BLaER1 (cell line): ENCODE results near the gene RALGAPA1.
A peak's percentile ranks its signal among the peaks of the same experiment; 100 is the strongest.
"Not testable (repeated sequence)": the region's sequence is repeated elsewhere in the genome, so short reads cannot be mapped to it uniquely, and the experiment has no call there.

Source experiments
- H3K27ac ChIP-seq: shearing (Covaris generic); formaldehyde crosslinking; 2 replicates; pipeline ENCODE4 v1.8.1; 2022
- H3K27me3 ChIP-seq: shearing (Covaris generic); formaldehyde crosslinking; 2 replicates; pipeline ENCODE4 v1.8.1; 2022
- H3K36me3 ChIP-seq: shearing (Covaris generic); formaldehyde crosslinking; 2 replicates; pipeline ENCODE4 v1.8.1; 2022
- H3K4me1 ChIP-seq: shearing (Covaris generic); formaldehyde crosslinking; 2 replicates; pipeline ENCODE4 v1.8.1; 2022
- H3K4me2 ChIP-seq: shearing (Covaris generic); formaldehyde crosslinking; 2 replicates; pipeline ENCODE4 v1.8.1; 2022
- H3K4me3 ChIP-seq: shearing (Covaris generic); formaldehyde crosslinking; 2 replicates; pipeline ENCODE4 v1.8.1; 2022
- H3K9ac ChIP-seq: shearing (Covaris generic); formaldehyde crosslinking; 2 replicates; pipeline ENCODE4 v1.8.1; 2022
- H3K9me3 ChIP-seq: shearing (Covaris generic); formaldehyde crosslinking; 2 replicates; pipeline ENCODE4 v1.8.1; 2022
- H4K20me1 ChIP-seq: shearing (Covaris generic); formaldehyde crosslinking; 2 replicates; pipeline ENCODE4 v1.8.1; 2022
- Cebpa-rat ChIP-seq: shearing (Covaris generic); IDR thresholded peaks from 2 replicates; pipeline ENCODE4 v1.8.1; 2022

RALGAPA1 gene

DNA sequence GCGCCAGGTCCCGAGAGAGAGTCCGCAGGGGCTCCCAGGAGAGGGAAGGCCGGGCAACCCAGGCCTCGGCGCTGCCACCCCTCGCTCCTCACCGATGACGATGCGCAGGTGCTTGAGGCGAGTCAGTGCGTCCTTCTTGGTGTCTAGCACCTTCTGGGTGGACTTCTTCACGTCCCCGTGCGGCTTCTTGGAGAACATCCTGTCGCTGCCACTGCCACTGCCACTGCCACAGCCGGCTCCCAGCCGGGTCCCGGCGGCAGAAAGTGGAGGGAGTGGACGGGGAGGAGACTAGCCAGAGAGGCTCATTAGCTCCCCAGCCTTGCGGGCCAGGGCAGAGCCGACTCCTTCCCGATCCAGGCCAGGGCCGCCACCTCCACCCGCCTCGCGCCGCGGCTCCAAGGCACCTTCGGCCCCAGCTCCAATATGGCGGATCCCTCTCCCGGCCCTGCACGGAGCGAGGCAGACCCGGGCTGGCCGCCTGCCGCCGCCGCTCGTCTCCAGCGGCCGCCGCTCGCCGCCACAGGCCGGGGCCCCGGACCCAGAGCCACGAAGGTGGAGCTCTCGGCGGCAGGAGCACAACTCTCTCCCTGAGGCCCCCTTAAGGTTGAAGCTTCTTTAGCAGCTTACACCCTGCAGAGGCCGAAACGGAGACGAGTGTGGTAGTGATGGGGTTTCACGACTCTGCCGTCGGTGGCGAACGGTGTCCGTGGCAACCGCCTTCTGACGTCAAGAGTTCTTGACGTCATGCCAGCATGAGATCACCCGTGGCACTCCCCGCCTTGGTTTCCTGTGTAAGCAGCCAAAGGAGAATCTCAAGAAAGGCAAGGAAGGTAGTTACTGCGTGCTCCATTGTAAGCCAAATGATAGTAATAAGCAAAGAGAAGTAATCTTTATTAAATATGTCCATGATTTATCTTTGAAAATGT, at the start of gene RALGAPA1:
RALGAPA1 (minus strand) TSS at position 658 of the 926 bp plus-strand sequence; CDS start at position 198, 460 bp downstream.
- peak within 1 kb of the TSS; percentile 82 for H3K4me3 ChIP-seq
- peaks cover 21% of the 10 kb centered on the region for H3K4me1 ChIP-seq
- not testable (repeated sequence) for H3K36me3 ChIP-seq, H3K9me3 ChIP-seq, H4K20me1 ChIP-seq, H3K27me3 ChIP-seq
- H3K4me2 ChIP-seq: peak within 1 kb of the TSS; percentile 88
- H3K27ac ChIP-seq: peak within 1 kb of the TSS; percentile 83
- H3K9ac ChIP-seq: peak within 1 kb of the TSS; percentile 87

DNA sequence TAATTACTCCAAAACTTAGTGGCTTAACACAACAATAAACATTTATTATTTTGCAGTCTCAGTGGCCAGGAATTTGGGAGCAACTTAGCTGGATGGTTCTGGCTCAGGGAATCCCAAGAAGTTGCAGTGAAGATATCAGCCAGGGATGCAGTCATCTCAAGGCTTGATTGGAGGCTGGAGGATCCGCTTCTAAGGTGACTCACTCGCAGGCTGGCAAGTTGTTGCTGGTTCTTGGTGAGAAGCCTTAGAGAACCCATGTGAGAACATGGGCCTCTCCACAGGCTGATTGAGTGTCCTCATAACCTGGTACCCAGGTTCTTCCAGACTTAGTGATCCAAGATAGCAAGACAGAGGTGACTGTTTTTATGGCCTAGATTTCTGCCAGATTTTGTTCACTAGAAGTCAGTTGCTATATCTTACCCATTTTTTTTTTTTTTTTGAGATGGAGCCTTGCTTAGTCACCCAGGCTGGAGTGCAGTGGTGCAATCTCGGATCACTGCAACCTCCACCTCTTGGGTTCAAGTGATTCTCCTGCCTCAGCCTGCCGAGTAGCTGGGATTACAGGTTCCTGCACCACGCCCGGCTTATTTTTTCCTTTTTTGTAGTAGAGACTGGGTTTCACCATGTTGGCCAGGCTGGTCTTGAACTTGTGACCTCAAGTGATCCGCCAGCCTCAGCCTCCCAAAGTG, 49.6 kb upstream of the RALGAPA1 start:
- no peaks in the 10 kb centered on the region for H4K20me1 ChIP-seq
- H3K36me3 ChIP-seq: peaks cover 32% of the 10 kb centered on the region
- no peak overlapping the region for H3K4me3 ChIP-seq
- no peaks in the 10 kb centered on the region for H3K27me3 ChIP-seq
- H3K27ac ChIP-seq: no peak overlapping the region
- no peak overlapping the region for H3K9ac ChIP-seq
- H3K9me3 ChIP-seq: no peaks in the 10 kb centered on the region
- no peak for TF ChIP-seq Cebpa-rat
- H3K4me2 ChIP-seq: no peak overlapping the region
- H3K4me1 ChIP-seq: peaks cover 22% of the 10 kb centered on the region

- Histone ChIP-seq H3K9ac (no peak overlapping the region; the same call in 1 of the 2 replicates), H3K4me3 (no peak overlapping the region), H3K4me1 (peaks cover 22% of the 10 kb centered on the region), H4K20me1 (no peaks in the 10 kb centered on the region), H3K9me3 (peaks cover 13% of the 10 kb centered on the region), H3K27ac (no peak overlapping the region), H3K27me3 (no peaks in the 10 kb centered on the region), H3K4me2 (peak overlapping the region; percentile 58), H3K36me3 (peaks cover 32% of the 10 kb centered on the region)
- no peak for TF ChIP-seq Cebpa-rat
These were observed 46.9 kb upstream of the RALGAPA1 start for GRCh38 chr14:35855876-35856481.

DNA sequence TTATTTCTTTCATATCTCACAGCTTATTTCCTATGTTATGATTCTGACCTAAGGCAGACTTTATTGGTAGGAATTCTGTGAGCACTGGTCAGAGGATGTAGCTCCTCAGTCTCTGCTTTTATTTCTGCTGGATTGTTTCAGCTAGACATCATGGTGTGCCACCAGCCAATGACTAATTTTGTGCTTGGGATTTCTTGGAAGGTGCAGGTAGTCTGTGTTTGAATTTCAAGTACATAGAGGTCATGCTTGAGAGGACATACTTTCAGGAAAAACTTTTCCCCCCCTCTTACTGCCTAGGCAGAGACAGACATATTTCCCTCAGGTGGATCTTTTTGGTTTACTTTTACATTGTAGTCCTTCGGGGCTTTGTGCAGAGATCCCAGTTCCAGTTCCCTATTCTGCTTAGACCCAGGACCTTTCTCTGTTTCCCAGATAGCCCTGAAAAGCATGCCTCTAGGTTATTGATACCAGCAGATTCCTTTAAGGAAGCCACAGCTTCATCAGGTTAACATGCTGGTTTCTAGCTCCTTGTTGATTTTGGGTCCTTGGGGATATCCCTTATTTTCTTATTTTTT, 45.7 kb upstream of the RALGAPA1 start:
- no peak for TF ChIP-seq Cebpa-rat

GRCh38 chr14:35853225-35853624, 44.1 kb upstream of the RALGAPA1 start:
- H3K27ac ChIP-seq: no peak overlapping the region
- H3K4me2 ChIP-seq: no peak overlapping the region
- H3K4me1 ChIP-seq: peaks cover 22% of the 10 kb centered on the region
- H3K4me3 ChIP-seq: no peak overlapping the region
- H4K20me1 ChIP-seq: no peaks in the 10 kb centered on the region
- TF ChIP-seq Cebpa-rat: no peak
- no peak overlapping the region for H3K9ac ChIP-seq
- peaks cover 15% of the 10 kb centered on the region for H3K9me3 ChIP-seq
- H3K36me3 ChIP-seq: peaks cover 28% of the 10 kb centered on the region
- no peaks in the 10 kb centered on the region for H3K27me3 ChIP-seq

More for the DNA sequence above, 45.7 kb upstream of the RALGAPA1 start:
- Histone ChIP-seq H3K27ac (no peak overlapping the region), H3K27me3 (no peaks in the 10 kb centered on the region), H4K20me1 (no peaks in the 10 kb centered on the region), H3K4me3 (no peak overlapping the region), H3K9me3 (peaks cover 15% of the 10 kb centered on the region), H3K4me2 (no peak overlapping the region), H3K9ac (no peak overlapping the region), H3K36me3 (peaks cover 41% of the 10 kb centered on the region), H3K4me1 (peaks cover 22% of the 10 kb centered on the region)

DNA sequence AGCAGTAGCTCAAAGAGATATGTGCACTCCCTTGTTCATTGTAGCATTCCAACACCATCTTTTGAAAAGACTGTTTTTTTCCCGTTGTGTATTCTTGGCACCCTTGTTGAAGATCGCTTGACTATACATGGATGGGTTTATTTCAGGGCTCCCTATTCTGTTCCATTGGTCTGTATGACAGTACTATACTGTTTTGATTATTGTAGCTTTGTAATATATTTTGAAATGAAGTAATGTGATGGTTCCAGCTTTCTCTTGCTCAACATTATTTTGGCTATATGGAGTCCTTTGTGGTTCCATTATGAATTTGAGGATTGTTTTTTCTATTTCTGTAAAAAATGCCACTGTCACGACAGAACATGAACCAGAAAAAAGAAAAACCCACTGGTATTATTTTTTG, 42.7 kb upstream of the RALGAPA1 start:
- Histone ChIP-seq H3K27ac (no peak overlapping the region), H3K4me2 (no peak overlapping the region), H3K9ac (no peak overlapping the region), H3K27me3 (no peaks in the 10 kb centered on the region), H3K4me1 (peaks cover 21% of the 10 kb centered on the region), H3K4me3 (no peak overlapping the region), H3K36me3 (peaks cover 28% of the 10 kb centered on the region), H4K20me1 (no peaks in the 10 kb centered on the region), H3K9me3 (peaks cover 15% of the 10 kb centered on the region)
- TF ChIP-seq Cebpa-rat: no peak

- H4K20me1 ChIP-seq: no peaks in the 10 kb centered on the region
- H3K27me3 ChIP-seq: no peaks in the 10 kb centered on the region
- H3K9ac ChIP-seq: no peak overlapping the region
- H3K36me3 ChIP-seq: peaks cover 47% of the 10 kb centered on the region
- no peak overlapping the region for H3K4me3 ChIP-seq
- H3K4me1 ChIP-seq: no peaks in the 10 kb centered on the region
- H3K27ac ChIP-seq: no peak overlapping the region
- no peak for TF ChIP-seq Cebpa-rat
- H3K9me3 ChIP-seq: peaks cover 15% of the 10 kb centered on the region
- no peak overlapping the region for H3K4me2 ChIP-seq
These were observed 40.0 kb upstream of the RALGAPA1 start for GRCh38 chr14:35849122-35849521.

GRCh38 chr14:35847636-35848035, 38.5 kb upstream of the RALGAPA1 start:
- no peak overlapping the region for H3K27ac ChIP-seq

GRCh38 chr14:35844494-35844893, 35.4 kb upstream of the RALGAPA1 start:
- no peaks in the 10 kb centered on the region for H3K4me1 ChIP-seq
- no peak for TF ChIP-seq Cebpa-rat
- H3K4me2 ChIP-seq: no peak overlapping the region
- H3K9me3 ChIP-seq: peaks cover 44% of the 10 kb centered on the region
- H3K36me3 ChIP-seq: peaks cover 66% of the 10 kb centered on the region
- no peaks in the 10 kb centered on the region for H3K27me3 ChIP-seq
- no peak overlapping the region for H3K9ac ChIP-seq
- no peak overlapping the region for H3K4me3 ChIP-seq
- no peaks in the 10 kb centered on the region for H4K20me1 ChIP-seq
- no peak overlapping the region for H3K27ac ChIP-seq

More at GRCh38 chr14:35847636-35848035, 38.5 kb upstream of the RALGAPA1 start:
- Histone ChIP-seq H3K9ac (no peak overlapping the region), H3K36me3 (peaks cover 61% of the 10 kb centered on the region), H4K20me1 (no peaks in the 10 kb centered on the region), H3K9me3 (peaks cover 27% of the 10 kb centered on the region), H3K4me3 (no peak overlapping the region), H3K27me3 (no peaks in the 10 kb centered on the region), H3K4me1 (no peaks in the 10 kb centered on the region), H3K4me2 (no peak overlapping the region)
- no peak for TF ChIP-seq Cebpa-rat

DNA sequence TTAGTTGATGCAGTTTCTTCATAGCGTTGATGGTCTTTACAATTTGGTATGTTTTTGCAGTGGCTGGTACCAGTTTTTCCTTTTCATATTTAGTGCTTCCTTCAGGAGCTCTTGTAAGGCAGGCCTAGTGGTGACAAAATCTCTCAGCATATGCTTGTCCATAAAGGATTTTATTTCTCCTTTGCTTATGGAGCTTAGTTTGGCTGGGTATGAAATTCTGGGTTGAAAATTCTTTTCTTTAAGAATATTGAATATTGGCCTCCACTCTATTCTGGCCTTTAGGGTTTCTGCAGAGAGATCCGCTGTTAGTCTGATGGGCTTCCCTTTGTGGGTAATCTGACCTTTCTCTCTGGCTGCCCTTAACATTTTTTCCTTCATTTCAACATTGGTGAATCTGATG, 33.1 kb upstream of the RALGAPA1 start:
- H3K4me2 ChIP-seq, H3K4me3 ChIP-seq, H3K27ac ChIP-seq, H4K20me1 ChIP-seq, H3K4me1 ChIP-seq, H3K9ac ChIP-seq, H3K27me3 ChIP-seq: not testable (repeated sequence)
- H3K9me3 ChIP-seq: peaks cover 62% of the 10 kb centered on the region
- H3K36me3 ChIP-seq: peaks cover 81% of the 10 kb centered on the region

DNA sequence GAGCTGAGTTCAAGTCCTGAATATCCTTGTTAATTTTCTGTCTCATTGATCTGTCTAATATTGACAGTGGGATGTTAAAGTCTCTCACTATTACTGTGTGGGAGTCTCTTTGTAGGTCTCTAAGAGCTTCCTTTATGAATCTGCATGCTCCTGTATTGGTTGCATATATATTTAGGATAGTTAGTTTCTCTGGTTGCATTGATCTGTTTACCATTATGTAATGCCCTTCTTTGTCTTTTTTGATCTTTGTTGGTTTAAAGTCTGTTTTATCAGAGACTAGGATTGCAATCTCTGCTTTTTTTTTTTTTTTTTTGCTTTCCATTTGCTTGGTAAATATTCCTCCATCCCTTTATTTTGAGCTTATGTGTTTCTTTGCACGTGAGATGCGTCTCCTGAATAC, 32.6 kb upstream of the RALGAPA1 start:
- not testable (repeated sequence) for H3K4me1 ChIP-seq, H3K27ac ChIP-seq, H3K4me2 ChIP-seq, H3K9ac ChIP-seq, H3K4me3 ChIP-seq, H3K27me3 ChIP-seq, H4K20me1 ChIP-seq
- peaks cover 62% of the 10 kb centered on the region for H3K9me3 ChIP-seq
- H3K36me3 ChIP-seq: peaks cover 82% of the 10 kb centered on the region
